GM12873 (cell line): ENCODE results near the gene PTPRJ.

ENCODE experiments used
- CTCF ChIP-seq: IDR thresholded peaks from 2 replicates; pipeline ENCODE4 v1.5.1; 2012; ENCODE audit warnings: low read depth, mild to moderate bottlenecking, moderate library complexity, low read length, control low read depth; ENCODE audit not compliant: insufficient read depth; ENCODE audit errors: missing control alignments

PTPRJ gene

GRCh38 chr11:48052183-48053044 lies 72.1 kb downstream of the PTPRJ start:
- no peak for TF ChIP-seq CTCF

DNA sequence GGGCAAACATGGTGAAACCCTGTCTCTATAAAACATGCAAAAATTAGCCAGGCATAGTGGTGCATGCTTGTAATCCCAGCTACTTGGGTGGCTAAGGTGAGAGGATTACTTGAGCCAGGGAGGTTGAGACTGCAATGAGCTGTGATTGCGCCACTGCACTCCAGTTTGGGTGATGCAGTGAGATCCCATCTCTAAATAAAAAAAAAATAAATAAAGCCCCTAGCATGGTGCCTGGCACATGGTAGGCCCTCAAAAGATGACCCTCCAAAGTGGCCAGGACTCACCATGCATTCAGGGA lies 74.6 kb downstream of the PTPRJ start:
- TF ChIP-seq CTCF, result no peak

DNA sequence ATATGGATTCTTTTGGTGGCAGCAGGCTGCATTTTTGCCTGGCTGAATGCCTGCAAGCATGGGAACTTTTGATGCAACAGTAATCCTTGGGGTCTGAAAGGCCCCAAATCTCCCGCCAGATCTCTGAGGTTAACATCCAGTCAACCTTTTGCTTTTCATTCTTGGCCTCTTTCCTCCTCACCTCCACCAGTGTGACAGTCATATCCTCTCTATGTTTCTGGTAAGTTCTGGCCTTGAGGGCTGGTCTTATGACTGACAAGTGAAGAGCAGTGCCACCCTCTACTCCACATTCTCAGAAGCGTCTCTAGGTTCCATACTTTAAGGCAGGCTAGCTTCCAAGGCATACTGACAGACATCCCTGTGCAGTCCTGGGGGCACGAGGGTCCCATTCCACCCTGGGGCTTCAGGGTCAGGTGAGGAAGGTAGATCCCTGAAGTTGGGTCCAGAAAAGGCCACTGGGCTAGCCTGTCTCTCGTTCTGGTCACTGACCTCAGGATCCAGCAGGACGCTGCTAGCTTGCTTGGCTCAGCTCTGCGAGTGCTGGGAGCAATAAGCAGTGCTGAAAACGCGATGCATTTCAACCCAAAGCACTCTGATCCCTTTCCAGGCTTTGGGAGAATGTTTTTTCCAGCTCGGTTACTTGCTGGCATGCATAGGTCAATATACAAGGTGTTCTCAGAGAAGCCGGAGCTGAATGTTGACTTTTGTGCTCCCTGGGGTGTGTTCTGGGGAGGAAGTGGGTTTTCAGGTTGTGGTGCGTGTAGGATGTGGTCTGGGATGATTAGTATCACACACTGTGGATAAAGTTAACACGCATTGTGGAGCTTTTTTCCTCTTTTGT lies 75.2 kb downstream of the PTPRJ start:
- TF ChIP-seq CTCF, result no peak

DNA sequence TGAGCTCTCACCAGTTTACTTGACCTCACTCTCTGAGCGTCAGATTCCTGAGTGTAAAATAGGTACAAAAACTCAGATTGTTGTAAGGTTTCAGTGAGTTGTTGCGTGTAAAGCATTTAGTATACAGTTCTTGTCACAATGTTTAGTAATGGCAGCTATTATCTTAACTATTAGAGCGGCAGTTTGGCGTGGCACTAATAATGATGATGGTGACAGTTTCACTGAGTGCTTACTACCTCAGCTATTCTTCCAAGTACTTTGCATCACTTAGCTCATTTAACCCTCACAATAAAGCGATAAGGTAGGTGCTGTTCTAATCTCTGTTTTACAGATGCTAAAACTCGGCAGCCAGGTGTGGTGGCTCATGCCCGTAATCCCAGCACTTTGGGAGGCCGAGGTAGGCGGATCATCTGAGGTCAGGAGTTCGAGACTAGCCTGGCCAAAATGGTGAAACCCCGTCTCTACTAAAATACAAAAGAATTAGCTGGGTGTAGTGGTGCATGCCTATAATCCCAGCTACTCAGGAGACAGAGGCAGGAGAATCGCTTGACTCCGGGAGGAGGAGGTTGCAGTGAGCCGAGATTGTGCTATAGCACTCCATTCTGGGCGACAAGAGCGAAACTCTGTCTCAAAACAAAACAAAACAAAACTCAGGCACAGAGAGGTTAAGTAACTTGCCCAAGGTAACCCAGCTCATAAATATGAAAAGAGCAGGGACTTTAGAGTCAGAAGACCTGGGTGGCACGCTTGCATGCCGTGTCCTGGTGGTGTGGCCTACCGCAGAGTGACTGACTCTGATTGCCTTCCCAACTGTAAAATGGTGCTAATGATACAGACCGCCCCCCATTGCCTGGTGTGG lies 76.2 kb downstream of the PTPRJ start:
- no peak for TF ChIP-seq CTCF

GRCh38 chr11:48058064-48058463 lies 77.7 kb downstream of the PTPRJ start:
- no peak for TF ChIP-seq CTCF

DNA sequence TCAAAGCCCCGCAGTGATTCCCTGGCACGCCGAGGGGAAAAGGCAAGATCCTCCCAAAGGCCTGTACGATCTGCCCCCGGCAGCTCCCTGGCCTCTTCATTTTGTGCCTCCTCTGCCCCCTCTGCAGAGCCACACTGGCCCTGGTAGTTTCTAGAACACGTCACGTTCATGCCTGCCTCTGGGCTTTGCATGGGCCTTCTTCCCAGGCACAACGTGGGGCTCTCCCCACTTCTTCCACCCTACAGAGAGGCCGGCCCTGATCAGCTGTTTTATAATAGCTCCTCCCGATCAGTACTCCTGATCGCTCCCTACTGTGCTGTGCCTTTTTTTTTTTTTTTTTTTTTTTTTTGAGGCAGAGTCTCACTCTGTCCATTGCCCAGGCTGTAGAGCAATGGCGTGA lies 78.4 kb downstream of the PTPRJ start:
- TF ChIP-seq CTCF, result no peak
